22Rv1 (cell line): ENCODE measurements around the gene CDC42EP4.

ENCODE experiments used
- H3K27ac ChIP-seq: fragments of 450-650 bp; 2 replicates; pipeline ENCODE4 v1.5.1; 2017
- ZFX ChIP-seq: fragments of 450-650 bp; IDR thresholded peaks from 2 replicates; pipeline ENCODE4 v1.6.1; 2017; ENCODE audit warnings: antibody characterized with exemption, borderline replicate concordance
- TF ChIP-seq, protein P1 (sequence below): fragments of 450-650 bp; IDR thresholded peaks from 2 replicates; pipeline ENCODE4 v1.5.1; 2017; ENCODE audit warnings: mild to moderate bottlenecking

CDC42EP4 gene

DNA sequence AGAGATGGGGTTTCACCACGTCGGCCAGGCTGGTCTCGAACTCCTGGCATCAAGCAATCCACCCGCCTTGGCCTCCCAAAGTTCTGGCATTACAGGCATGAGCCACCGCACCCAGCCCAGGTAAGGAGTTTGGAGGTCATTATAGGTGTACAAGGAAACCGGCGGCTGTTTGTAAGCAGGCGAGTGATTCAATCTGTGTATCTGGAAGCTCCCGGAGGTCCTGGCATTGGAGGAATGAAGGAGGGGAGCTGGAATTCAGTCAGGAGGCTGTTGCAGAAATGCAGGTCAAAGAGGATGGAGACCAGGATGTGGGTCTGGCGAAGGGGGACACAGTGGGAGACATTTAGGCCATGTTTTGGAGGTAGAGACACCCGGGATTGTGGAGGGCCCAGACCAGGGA is 18.8 kb downstream of the CDC42EP4 start:
- TF ChIP-seq, protein P1, sequence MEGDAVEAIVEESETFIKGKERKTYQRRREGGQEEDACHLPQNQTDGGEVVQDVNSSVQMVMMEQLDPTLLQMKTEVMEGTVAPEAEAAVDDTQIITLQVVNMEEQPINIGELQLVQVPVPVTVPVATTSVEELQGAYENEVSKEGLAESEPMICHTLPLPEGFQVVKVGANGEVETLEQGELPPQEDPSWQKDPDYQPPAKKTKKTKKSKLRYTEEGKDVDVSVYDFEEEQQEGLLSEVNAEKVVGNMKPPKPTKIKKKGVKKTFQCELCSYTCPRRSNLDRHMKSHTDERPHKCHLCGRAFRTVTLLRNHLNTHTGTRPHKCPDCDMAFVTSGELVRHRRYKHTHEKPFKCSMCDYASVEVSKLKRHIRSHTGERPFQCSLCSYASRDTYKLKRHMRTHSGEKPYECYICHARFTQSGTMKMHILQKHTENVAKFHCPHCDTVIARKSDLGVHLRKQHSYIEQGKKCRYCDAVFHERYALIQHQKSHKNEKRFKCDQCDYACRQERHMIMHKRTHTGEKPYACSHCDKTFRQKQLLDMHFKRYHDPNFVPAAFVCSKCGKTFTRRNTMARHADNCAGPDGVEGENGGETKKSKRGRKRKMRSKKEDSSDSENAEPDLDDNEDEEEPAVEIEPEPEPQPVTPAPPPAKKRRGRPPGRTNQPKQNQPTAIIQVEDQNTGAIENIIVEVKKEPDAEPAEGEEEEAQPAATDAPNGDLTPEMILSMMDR = no peak
- TF ChIP-seq ZFX = no peak
- H3K27ac ChIP-seq = no peak overlapping the region

DNA sequence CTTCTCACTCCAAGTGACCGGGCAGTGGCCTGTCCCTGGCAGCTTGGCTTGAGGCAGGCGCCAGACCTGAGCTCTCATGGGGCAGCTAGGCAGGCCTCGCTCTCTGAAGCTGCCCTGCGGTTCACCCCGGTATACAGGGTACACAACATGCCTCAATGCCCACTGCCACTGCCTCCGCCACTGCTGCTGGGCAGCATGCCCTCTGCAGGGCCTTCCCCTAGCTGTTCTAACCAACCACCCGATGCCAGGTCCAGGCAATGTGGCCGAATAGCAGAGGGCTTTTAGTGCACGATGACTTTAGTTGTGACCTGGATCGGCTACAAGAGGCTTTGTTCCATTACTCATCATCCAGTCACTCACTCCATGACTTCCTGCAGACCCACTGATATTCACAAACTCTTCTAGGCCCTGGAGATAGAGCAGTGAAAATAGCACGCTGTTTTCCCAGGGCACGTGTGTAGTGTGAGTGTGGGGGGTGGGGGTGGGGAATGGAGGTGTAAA is 19.7 kb downstream of the CDC42EP4 start:
- no peak overlapping the region for H3K27ac ChIP-seq
- TF ChIP-seq, protein P1 = no peak
- no peak for TF ChIP-seq ZFX

DNA sequence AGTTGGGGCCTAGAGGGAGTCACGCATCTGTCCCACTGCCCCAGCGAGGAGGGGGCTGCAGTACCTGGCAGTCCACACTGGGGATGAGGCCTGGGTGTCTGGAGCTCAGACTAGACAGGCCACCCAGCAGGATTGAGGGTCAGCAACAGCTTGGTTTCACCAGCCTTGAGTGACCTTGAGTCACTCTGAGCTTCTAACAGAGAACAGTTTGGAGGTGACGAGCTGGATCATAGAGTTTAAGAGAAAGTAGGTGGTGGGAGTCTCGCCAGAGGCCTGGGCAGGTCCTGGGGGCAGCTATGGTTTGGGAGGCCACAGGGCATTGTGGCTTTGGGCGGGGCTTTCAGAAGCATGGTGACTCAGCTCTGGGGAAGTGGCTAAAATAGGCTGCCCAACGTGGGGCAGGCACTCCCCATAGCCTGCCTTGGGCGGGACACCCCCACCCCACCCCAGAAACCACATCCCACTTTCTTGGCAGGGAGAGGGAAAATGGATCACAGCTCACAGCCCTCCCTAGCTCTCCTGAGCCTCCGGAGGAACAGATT is 20.5 kb downstream of the CDC42EP4 start:
- TF ChIP-seq, protein P1 = no peak
- no peak for TF ChIP-seq ZFX
- no peak overlapping the region for H3K27ac ChIP-seq

DNA sequence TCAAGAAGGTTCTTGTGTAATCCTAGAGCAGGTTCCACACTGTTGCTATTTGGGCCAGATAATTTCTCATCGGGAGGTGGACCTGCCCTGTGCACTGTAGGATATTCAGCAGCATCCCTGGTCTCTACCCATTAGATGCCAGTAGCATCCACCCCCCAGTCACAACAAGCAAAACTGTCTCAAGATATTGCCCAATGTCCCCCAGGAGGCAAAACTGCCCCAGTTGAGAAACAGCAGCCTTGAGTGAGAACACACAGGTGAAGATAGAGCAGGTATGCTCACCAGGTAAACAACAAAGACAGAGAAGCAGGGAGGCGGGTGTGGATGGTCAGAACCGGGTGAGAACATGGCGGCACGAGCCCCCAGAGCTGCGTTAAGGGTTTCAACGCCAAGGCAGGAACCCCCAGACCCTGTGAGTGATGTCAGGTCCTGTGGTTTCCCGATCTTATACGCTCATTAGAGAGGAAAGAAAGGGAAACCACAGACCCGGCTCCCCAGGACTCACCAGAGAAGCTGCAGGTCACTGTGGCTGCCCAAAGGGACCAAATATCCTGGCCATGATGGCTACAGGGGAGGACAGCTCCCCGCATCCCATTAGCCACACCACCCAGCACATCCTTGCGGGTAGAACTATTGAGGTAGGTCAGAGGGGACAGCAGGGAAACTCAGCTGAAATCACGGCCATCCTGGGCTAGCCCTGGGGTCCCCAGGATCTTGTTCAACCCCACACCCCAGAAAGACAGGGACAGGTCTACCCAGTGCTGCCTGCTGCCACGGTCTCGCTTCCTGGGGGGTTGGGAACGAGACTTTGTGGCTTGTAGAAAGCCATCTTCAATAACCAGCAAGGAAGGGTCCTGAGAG is 21.2 kb downstream of the CDC42EP4 start:
- no peak overlapping the region for H3K27ac ChIP-seq
- TF ChIP-seq, protein P1 = no peak
- TF ChIP-seq ZFX = no peak

DNA sequence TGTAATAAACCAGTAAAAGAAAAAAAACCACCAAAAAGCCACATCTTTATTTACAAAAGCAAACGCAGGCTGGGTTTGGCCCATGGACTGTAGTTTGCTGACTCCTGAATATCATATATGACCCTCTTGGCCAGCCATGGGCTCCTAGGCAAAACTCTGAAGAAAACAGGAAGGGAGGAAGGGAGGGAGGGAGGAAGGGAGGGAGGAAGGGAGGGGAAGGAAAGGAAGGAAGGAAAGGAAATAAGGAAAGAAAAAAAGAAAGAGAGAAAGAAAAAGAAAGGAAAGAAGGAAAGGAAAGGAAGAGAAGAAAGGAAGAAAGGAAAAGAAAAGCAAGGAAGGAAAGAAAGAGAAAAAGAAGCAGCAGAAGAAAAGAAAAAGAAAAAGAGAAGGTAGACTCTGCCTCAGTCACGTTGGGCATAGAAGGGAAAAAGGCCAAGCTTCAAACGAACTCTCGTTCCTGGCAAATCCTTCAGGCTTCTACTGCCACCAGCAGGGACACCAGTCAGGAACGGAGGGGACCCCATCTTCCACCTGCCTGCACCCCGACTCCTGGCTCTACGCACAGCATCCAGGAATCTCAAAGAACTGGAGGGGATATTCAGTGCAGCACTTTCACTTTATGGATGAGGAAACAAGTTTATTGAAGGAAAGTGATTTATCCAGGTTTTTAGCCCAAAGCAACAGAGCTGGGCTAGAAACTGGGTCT is 22.1 kb downstream of the CDC42EP4 start:
- no peak for TF ChIP-seq ZFX

DNA sequence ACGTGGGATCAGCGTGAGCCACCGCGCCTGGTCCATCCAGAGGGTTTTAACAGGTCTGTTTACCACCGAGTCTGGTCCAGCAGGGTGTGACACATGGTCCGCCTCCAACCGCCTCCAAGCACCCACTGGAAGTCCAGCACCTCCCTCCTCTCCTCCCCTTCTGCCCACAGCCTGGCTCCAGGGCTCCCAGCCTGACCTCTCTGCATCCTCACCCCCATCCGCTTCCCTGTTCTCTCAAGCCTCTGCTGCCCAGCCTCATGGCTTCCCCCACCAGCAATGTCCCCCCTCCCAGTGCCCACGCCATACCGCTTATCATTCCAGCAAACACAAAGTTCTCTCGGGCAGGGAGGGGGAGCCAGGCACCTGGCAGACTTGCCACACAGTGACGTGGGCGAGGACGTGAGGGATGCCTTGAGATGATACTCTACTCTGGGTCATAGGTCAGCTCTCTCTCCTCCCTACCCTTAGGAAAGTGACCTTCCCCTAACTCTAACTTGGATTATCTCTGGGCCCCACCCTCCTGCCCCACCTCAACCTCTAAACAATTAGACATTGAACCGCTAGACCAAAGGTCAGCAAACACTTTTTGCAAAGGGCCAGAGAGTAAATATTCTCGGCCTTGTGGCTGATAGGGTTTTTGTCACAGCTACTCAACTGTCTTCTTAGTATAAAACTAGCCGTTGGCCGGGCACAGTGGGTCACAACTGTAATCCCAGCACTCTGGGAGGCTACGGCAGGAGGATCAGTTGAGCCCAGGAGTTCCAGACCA is 23.1 kb downstream of the CDC42EP4 start:
- no peak overlapping the region for H3K27ac ChIP-seq
- TF ChIP-seq, protein P1 = no peak
- no peak for TF ChIP-seq ZFX

More for the DNA sequence above, 22.1 kb downstream of the CDC42EP4 start:
- no peak overlapping the region for H3K27ac ChIP-seq

DNA sequence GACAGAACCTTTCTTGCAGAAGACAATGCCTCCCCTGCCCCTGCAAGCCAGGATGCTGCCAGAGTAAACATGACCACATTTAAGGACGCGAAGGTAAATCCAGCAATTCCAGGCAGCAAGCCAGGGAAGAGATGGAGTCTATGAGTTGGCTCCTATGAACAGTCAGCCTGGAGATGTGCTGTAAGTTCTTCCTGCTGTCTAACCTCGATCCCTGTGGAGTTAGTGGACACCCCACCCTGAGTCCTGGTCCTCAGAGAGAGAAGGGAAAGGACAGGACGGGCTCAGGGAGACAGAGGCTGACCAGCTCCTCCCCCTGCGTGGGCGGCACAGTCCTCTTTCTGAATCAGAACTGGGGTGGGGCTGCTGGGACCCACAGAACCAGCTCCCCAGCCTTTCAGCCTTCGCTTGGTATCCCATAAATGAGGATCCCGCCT is 24.9 kb downstream of the CDC42EP4 start:
- TF ChIP-seq, protein P1 = no peak
- no peak for TF ChIP-seq ZFX
- no peak overlapping the region for H3K27ac ChIP-seq
